Calu3 (cell line): Measurements from ENCODE around the gene DMRT2. TPM values are rescaled to one million over a fixed set of nuclear protein-coding genes. Genes with fewer than 3 reads are reported as not detected.

Experiments used
- Bru-seq: library from RNA; stranded (reverse); fragments of 400-500 nt; gene quantifications from one replicate; lab custom pipeline; 2021; lab: Mats Ljungman, UMichigan
- BruChase-seq, 2 experiments: library from RNA; stranded (reverse); fragments of 400-500 nt; gene quantifications; one replicate each; lab custom pipeline; 2021; lab: Mats Ljungman, UMichigan
- BruUV-seq: library from RNA; stranded (reverse); fragments of 400-500 nt; replicated peaks from 2 replicates; lab custom pipeline; 2021; lab: Mats Ljungman, UMichigan
- CTCF ChIA-PET: fragments of 300-600 bp; sonication (Branson Sonifier 250); formaldehyde crosslinking; loops from one replicate; lab custom pipeline; 2022; ENCODE audit warnings: antibody characterized with exemption; lab: Charles Lee
- DNase-seq: peaks from one replicate; pipeline ENCODE4 v3.0.0; 2022
- H3K27ac Mint-ChIP-seq: one replicate; pipeline ENCODE4 v1.8.0; 2022; ENCODE audit warnings: mixed read lengths; ENCODE audit not compliant: unreplicated experiment
- H3K27me3 Mint-ChIP-seq: one replicate; pipeline ENCODE4 v1.8.0; 2022; ENCODE audit warnings: mixed read lengths; ENCODE audit not compliant: unreplicated experiment
- H3K36me3 Mint-ChIP-seq: one replicate; pipeline ENCODE4 v1.8.0; 2022; ENCODE audit warnings: mild to moderate bottlenecking, moderate library complexity, mixed read lengths; ENCODE audit not compliant: insufficient read depth, unreplicated experiment
- H3K4me1 Mint-ChIP-seq: one replicate; pipeline ENCODE4 v1.8.0; 2022; ENCODE audit warnings: mild to moderate bottlenecking, low read depth, mixed read lengths; ENCODE audit not compliant: unreplicated experiment
- H3K4me3 Mint-ChIP-seq: one replicate; pipeline ENCODE4 v1.8.0; 2022; ENCODE audit warnings: mild to moderate bottlenecking, low read depth, moderate library complexity, mixed read lengths; ENCODE audit not compliant: unreplicated experiment
- H3K9me3 Mint-ChIP-seq: one replicate; pipeline ENCODE4 v1.8.0; 2022; ENCODE audit warnings: low read depth, mixed read lengths; ENCODE audit not compliant: unreplicated experiment
- CTCF ChIP-seq: fragments of 200-600 bp; IDR thresholded peaks from one replicate; pipeline ENCODE4 v1.8.0; 2022; ENCODE audit warnings: antibody characterized with exemption; ENCODE audit not compliant: unreplicated experiment
- intact Hi-C: fragments of 100-400 bp; cut with micrococcal nuclease; formaldehyde crosslinking; loops from one replicate; pipeline ENCODE4 v1.10.0; 2022; ENCODE audit not compliant: unreplicated experiment
- long read RNA-seq: library from polyadenylated mRNA; stranded (forward); transcript quantifications from one replicate; pipeline ENCODE4 v2.0.0, GENCODE V29; 2022
- total RNA-seq: library from RNA; stranded (reverse); gene quantifications from 2 replicates; pipeline ENCODE4 v1.2.3, GENCODE V29; 2022

Gene DMRT2
- total RNA-seq (not detected in 2 replicates), Bru-seq, nascent RNA (percentile 8 among the genes with signal in this experiment), BruChase-seq, experiment 1, labeled RNA remaining after a 6-hour chase (percentile 8 among the genes with signal in this experiment), BruChase-seq, experiment 2, labeled RNA remaining after a 2-hour chase (percentile 13 among the genes with signal in this experiment)
- long read RNA-seq, result 0 reads

- no TSS peak for BruUV-seq
- intact Hi-C loops, result no loop called here
- Mint-ChIP-seq H3K27ac (peak within 1 kb of the TSS; percentile 58), H3K4me3 (peak within 1 kb of the TSS; percentile 64), H3K27me3 (peaks cover 28% of the 10 kb centered on the region), H3K36me3 (peaks cover 19% of the 10 kb centered on the region), H3K4me1 (peaks cover 13% of the 10 kb centered on the region), H3K9me3 (no peaks in the 10 kb centered on the region)
- TF ChIP-seq CTCF, result no peak
- peak; percentile 79 for DNase-seq
- CTCF ChIA-PET, result no interaction called here
These were observed at the start of gene DMRT2 for GRCh38 chr9:1050125-1050895. TSS of gene DMRT2 (plus strand) at chr9:1050357. CDS start at chr9:1051614, 1,257 bp downstream.

DNA sequence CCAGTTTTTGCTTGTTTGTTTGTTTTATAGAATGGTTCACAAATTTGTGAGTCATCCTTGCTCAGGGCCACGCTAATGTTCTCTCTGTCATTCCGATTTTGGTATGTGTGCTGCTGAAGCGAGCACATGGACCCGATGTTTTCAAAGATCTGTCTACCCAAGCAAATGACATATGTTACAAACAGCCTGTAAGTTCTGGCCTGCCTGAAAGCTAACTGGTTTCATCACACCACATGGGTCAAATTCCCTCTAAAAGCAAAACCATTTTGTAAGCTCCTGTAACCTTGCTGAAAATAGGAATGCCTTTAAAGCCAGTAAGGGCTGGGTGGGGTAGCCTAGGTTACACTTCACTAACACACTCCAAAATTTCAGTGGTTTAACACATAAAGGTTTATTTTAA is 48.3 kb upstream of the DMRT2 start:
- H3K4me1 Mint-ChIP-seq, result no peaks in the 10 kb centered on the region
- no peaks in the 10 kb centered on the region for H3K9me3 Mint-ChIP-seq
- no peaks in the 10 kb centered on the region for H3K36me3 Mint-ChIP-seq
- no peak for TF ChIP-seq CTCF
- no peak overlapping the region for H3K27ac Mint-ChIP-seq
- no peaks in the 10 kb centered on the region for H3K27me3 Mint-ChIP-seq
- CTCF ChIA-PET, result no interaction called here
- no peak for DNase-seq
- H3K4me3 Mint-ChIP-seq, result no peak overlapping the region
- intact Hi-C loops, result loop anchor here (10.0 kb wide), 1 partner anchor 387 kb away; no protein-coding TSS in a partner anchor
- no TSS peak for BruUV-seq

- H3K36me3 Mint-ChIP-seq, result no peaks in the 10 kb centered on the region
- no peak overlapping the region for H3K27ac Mint-ChIP-seq
- DNase-seq, result no peak
- no TSS peak for BruUV-seq
- intact Hi-C loops, result loop anchor here (10.0 kb wide), 1 partner anchor 388 kb away; no protein-coding TSS in a partner anchor
- no peaks in the 10 kb centered on the region for H3K27me3 Mint-ChIP-seq
- H3K9me3 Mint-ChIP-seq, result no peaks in the 10 kb centered on the region
- no peak for TF ChIP-seq CTCF
- H3K4me1 Mint-ChIP-seq, result no peaks in the 10 kb centered on the region
- H3K4me3 Mint-ChIP-seq, result no peak overlapping the region
- CTCF ChIA-PET, result interaction anchor here (0.7 kb wide), 1 partner anchor 125 kb away, joined by 3 read pairs; no protein-coding TSS in a partner anchor
These were observed 47.5 kb upstream of the DMRT2 start for GRCh38 chr9:1002678-1003077.

DNA sequence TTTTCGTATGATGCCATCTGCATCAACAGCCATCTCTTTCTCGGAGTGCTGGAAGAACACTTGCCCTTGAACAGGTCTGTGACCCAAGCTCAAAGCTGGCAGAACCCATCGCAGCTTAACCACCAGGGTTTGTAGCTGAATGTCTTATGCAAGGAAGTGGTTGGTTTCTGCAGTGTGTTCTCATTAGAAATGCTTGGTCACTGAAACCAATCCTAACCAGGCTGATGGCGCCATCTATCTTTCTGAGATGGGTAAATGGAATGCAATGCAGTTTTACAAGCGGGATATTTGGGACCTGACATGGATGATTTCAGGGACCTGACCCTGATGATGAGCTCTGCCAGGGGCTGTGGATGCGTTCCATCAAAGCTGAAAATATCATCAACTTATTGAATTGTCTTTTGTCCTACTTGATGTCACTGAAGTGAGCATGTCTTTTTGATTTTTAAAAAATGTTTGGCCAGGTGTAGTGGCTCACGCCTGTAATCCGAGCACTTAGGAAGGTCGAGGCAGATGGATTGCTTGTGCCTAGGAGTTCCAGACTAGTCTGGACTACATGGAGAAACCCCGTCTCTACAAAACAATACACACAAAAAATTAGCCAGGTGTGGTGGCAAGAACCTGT is 45.0 kb upstream of the DMRT2 start:
- H3K27me3 Mint-ChIP-seq, result peaks cover 12% of the 10 kb centered on the region
- CTCF ChIA-PET, result interaction anchor here (1.6 kb wide), 1 partner anchor 111 kb away, joined by 11 read pairs; no protein-coding TSS in a partner anchor
- TF ChIP-seq CTCF, result no peak
- intact Hi-C loops, result loop anchor here (1.0 to 10.0 kb wide), 3 partner anchors 111 to 658 kb away; no protein-coding TSS in a partner anchor
- H3K4me1 Mint-ChIP-seq, result no peaks in the 10 kb centered on the region
- DNase-seq, result peak; percentile 28
- BruUV-seq, result no TSS peak
- H3K27ac Mint-ChIP-seq, result no peak overlapping the region
- H3K4me3 Mint-ChIP-seq, result no peak overlapping the region
- H3K36me3 Mint-ChIP-seq, result no peaks in the 10 kb centered on the region
- H3K9me3 Mint-ChIP-seq, result no peaks in the 10 kb centered on the region
